ENCODE data around the gene ZNF423.

- TF ChIP-seq, protein P1, sequence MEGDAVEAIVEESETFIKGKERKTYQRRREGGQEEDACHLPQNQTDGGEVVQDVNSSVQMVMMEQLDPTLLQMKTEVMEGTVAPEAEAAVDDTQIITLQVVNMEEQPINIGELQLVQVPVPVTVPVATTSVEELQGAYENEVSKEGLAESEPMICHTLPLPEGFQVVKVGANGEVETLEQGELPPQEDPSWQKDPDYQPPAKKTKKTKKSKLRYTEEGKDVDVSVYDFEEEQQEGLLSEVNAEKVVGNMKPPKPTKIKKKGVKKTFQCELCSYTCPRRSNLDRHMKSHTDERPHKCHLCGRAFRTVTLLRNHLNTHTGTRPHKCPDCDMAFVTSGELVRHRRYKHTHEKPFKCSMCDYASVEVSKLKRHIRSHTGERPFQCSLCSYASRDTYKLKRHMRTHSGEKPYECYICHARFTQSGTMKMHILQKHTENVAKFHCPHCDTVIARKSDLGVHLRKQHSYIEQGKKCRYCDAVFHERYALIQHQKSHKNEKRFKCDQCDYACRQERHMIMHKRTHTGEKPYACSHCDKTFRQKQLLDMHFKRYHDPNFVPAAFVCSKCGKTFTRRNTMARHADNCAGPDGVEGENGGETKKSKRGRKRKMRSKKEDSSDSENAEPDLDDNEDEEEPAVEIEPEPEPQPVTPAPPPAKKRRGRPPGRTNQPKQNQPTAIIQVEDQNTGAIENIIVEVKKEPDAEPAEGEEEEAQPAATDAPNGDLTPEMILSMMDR (conservative IDR thresholded peaks at IDR 0.05 in 1 of 2, IDR thresholded peaks at IDR 0.05 in 1 of 2; ENCODE audit: extremely low read depth in 1 of 2, insufficient read depth in 1 of 2, low read depth in 1 of 2, low read length in 2 of 2), result no peak
- no peak for TF ChIP-seq EZH2 (IDR thresholded peaks at IDR 0.05; ENCODE audit: borderline replicate concordance, low read length)
These were observed 30.9 kb downstream of the ZNF423 start for GRCh38 chr16:49825041-49825440.
